ENCODE data around the gene SP3. TPM values are rescaled to one million over a fixed set of nuclear protein-coding genes. Genes with fewer than 3 reads are reported as not detected.

SP3 gene
- total and polyA plus RNA-seq, 2 experiments from 2014 or later = 24.1 to 110 TPM

DNA sequence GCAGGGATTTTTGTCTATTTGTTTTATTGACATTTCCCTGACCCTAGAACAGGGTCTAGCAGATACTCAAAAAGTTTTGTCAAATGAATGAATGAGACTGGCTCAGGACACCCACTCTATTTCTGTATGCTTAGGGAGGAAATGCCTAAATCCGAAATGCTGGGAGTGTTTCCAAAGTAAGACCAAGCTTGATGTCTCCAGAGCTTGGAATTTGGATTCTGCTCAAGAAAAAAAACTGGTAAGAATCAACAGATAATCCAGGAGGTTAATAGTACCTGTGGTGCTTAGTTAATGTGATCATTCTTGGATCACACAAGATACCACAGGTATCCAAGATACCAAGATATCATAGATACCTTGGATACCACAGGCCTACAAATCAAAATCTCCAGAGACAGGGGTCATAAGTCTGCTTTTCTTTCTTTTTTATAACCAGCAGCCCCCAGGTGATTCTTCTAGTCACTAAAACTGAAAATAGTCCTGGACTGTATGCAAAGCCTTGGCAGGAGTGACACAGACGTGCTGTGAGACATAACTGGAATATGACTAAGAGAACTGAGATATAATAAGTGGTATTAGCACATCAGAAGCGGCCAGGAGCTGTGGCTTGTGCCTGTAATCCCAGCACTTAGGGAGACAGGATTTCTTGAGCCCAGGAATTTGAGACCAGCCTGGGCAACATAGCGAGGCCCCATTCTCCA, 39.9 kb upstream of the SP3 start:
- no peak for TF ChIP-seq POLR2AphosphoS5 (IDR thresholded peaks at IDR 0.05; ENCODE audit: low read depth)
- Histone ChIP-seq H3K4me1 (ENCODE audit: insufficient read depth) (no peaks in the 10 kb centered on the region), H3K9me2 (ENCODE audit: insufficient read depth) (no peaks in the 10 kb centered on the region), H3K4me3 (no peak overlapping the region), H3F3A (replicated peaks; ENCODE audit: low read depth) (no peaks in the 10 kb centered on the region), H3K27me3 (ENCODE audit: insufficient read depth) (no peaks in the 10 kb centered on the region), H3K79me2 (replicated peaks; ENCODE audit: insufficient read depth) (no peaks in the 10 kb centered on the region), H3K27ac (ENCODE audit: low read depth) (no peak overlapping the region), H3K4me2 (no peak overlapping the region), H4K20me1 (replicated peaks; ENCODE audit: insufficient read depth) (no peaks in the 10 kb centered on the region), H3K36me3 (ENCODE audit: insufficient read depth) (no peaks in the 10 kb centered on the region), H2AFZ (0 out of 2 replicates have a peak overlapping the region, but pooled peaks have one; percentile 45)
- no peak for DNase-seq (ENCODE audit: low spot score)
- Mint-ChIP-seq H3K27ac (no peak overlapping the region), H3K4me3 (no peak overlapping the region), H3K4me1 (peaks cover 9% of the 10 kb centered on the region), H3K9me3 (no peaks in the 10 kb centered on the region), H3K27me3 (ENCODE audit: insufficient read depth, low read depth, poor library complexity) (no peaks in the 10 kb centered on the region), H3K36me3 (ENCODE audit: low read depth) (no peaks in the 10 kb centered on the region)
- no peak for ATAC-seq

DNA sequence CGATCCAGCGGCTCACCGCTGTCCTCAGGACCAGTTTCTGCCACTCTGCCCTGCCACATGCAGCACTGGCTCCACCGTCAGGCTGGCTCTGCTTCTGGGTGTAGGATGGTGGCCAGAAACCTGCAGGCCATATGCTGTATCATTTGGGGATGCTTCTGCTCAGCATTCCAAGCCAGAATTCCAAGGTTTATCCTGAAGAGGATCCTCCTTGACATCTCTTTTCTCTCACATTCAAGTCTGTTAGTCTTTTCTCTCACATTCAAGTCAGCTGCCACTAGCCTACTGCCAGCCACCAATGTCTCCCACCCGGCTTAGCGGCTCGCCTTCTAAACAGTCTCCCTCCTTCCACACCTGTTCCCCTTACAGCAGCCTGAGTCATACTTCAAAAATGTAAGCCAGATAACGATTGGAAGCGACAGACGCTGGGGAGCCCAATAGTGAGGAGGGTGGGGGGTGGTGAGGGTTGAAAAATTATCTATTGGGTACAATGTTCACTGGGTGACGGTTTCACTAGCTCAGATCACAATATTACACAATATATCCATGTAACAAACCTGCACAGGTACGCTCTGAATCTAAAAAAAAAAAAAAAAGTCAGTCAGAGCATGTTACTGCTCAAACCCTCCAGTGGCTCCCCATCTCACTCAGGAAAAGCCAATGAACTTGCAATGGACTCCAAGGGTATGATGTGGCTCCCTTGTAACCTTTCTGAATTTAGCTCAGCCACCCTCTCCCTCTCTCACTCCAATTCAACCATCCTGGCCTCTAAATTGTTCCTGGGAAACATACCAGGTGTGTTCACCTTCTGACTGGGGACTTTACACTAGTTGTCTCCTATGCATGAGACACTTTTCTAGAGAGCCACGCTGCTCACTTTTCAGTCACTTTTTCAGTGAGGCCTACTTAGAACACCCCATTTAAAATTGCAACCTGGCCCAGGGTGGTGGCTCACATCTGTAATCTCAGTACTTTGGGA, 38.8 kb upstream of the SP3 start:
- Histone ChIP-seq H3K4me3 (no peak overlapping the region), H3K36me3 (ENCODE audit: insufficient read depth) (no peaks in the 10 kb centered on the region), H3F3A (replicated peaks; ENCODE audit: low read depth) (no peaks in the 10 kb centered on the region), H4K20me1 (replicated peaks; ENCODE audit: insufficient read depth) (no peaks in the 10 kb centered on the region), H3K9me2 (ENCODE audit: insufficient read depth) (no peaks in the 10 kb centered on the region), H2AFZ (0 out of 2 replicates have a peak overlapping the region, but pooled peaks have one; percentile 40), H3K4me1 (ENCODE audit: insufficient read depth) (no peaks in the 10 kb centered on the region), H3K4me2 (no peak overlapping the region), H3K27ac (ENCODE audit: low read depth) (no peak overlapping the region), H3K27me3 (ENCODE audit: insufficient read depth) (no peaks in the 10 kb centered on the region), H3K79me2 (replicated peaks; ENCODE audit: insufficient read depth) (no peaks in the 10 kb centered on the region)
- H3K27me3 Mint-ChIP-seq (ENCODE audit: insufficient read depth, low read depth, poor library complexity) = no peaks in the 10 kb centered on the region
- H3K9me3 Mint-ChIP-seq = no peaks in the 10 kb centered on the region
- H3K4me1 Mint-ChIP-seq = peaks cover 9% of the 10 kb centered on the region
- no peak overlapping the region for H3K4me3 Mint-ChIP-seq
- TF ChIP-seq NANOG (IDR thresholded peaks at IDR 0.05; ENCODE audit: borderline replicate concordance) = no peak
- TF ChIP-seq, protein P1, sequence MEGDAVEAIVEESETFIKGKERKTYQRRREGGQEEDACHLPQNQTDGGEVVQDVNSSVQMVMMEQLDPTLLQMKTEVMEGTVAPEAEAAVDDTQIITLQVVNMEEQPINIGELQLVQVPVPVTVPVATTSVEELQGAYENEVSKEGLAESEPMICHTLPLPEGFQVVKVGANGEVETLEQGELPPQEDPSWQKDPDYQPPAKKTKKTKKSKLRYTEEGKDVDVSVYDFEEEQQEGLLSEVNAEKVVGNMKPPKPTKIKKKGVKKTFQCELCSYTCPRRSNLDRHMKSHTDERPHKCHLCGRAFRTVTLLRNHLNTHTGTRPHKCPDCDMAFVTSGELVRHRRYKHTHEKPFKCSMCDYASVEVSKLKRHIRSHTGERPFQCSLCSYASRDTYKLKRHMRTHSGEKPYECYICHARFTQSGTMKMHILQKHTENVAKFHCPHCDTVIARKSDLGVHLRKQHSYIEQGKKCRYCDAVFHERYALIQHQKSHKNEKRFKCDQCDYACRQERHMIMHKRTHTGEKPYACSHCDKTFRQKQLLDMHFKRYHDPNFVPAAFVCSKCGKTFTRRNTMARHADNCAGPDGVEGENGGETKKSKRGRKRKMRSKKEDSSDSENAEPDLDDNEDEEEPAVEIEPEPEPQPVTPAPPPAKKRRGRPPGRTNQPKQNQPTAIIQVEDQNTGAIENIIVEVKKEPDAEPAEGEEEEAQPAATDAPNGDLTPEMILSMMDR (conservative IDR thresholded peaks at IDR 0.05; ENCODE audit: low read depth in 2 of 2) = peak; percentile 19 to 76; a peak in 2 of 4 replicates
- H3K36me3 Mint-ChIP-seq (ENCODE audit: low read depth) = no peaks in the 10 kb centered on the region
- DNase-seq (ENCODE audit: low spot score) (peak; percentile 48), ATAC-seq (peak; percentile 90)
- H3K27ac Mint-ChIP-seq = no peak overlapping the region

DNA sequence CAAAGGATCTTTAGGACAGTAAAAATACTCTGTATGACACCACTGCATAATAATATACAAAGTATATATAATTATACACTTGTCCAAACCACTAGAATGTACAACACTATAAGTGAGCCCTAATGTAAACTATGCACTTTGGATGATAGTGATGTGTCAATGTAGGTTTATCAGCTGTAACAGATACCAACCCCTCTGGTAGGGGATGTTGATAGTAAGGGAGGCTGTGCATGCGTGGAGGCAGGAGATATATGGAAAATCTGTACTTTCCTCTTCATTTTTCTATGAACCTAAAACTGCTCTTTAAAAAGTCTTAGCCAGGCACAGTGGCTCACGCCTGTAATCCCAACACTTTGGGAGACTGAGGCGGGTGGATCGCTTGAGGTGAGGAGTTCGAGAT, 37.5 kb upstream of the SP3 start:
- Mint-ChIP-seq H3K9me3 (no peaks in the 10 kb centered on the region), H3K27me3 (ENCODE audit: insufficient read depth, low read depth, poor library complexity) (no peaks in the 10 kb centered on the region), H3K36me3 (ENCODE audit: low read depth) (no peaks in the 10 kb centered on the region), H3K27ac (no peak overlapping the region), H3K4me1 (peaks cover 3% of the 10 kb centered on the region), H3K4me3 (no peak overlapping the region)
- Histone ChIP-seq H2AFZ (no peak overlapping the region), H3K4me2 (no peak overlapping the region), H3K4me3 (no peak overlapping the region), H3K9me2 (ENCODE audit: insufficient read depth) (no peaks in the 10 kb centered on the region), H3K27me3 (ENCODE audit: insufficient read depth) (no peaks in the 10 kb centered on the region), H3K27ac (ENCODE audit: low read depth) (no peak overlapping the region), H3K36me3 (ENCODE audit: insufficient read depth) (no peaks in the 10 kb centered on the region), H3F3A (replicated peaks; ENCODE audit: low read depth) (no peaks in the 10 kb centered on the region), H3K4me1 (ENCODE audit: insufficient read depth) (no peaks in the 10 kb centered on the region), H3K79me2 (replicated peaks; ENCODE audit: insufficient read depth) (no peaks in the 10 kb centered on the region), H4K20me1 (replicated peaks; ENCODE audit: insufficient read depth) (no peaks in the 10 kb centered on the region)
- no peak for DNase-seq (ENCODE audit: low spot score)
- ATAC-seq = no peak
- TF ChIP-seq, protein P2, sequence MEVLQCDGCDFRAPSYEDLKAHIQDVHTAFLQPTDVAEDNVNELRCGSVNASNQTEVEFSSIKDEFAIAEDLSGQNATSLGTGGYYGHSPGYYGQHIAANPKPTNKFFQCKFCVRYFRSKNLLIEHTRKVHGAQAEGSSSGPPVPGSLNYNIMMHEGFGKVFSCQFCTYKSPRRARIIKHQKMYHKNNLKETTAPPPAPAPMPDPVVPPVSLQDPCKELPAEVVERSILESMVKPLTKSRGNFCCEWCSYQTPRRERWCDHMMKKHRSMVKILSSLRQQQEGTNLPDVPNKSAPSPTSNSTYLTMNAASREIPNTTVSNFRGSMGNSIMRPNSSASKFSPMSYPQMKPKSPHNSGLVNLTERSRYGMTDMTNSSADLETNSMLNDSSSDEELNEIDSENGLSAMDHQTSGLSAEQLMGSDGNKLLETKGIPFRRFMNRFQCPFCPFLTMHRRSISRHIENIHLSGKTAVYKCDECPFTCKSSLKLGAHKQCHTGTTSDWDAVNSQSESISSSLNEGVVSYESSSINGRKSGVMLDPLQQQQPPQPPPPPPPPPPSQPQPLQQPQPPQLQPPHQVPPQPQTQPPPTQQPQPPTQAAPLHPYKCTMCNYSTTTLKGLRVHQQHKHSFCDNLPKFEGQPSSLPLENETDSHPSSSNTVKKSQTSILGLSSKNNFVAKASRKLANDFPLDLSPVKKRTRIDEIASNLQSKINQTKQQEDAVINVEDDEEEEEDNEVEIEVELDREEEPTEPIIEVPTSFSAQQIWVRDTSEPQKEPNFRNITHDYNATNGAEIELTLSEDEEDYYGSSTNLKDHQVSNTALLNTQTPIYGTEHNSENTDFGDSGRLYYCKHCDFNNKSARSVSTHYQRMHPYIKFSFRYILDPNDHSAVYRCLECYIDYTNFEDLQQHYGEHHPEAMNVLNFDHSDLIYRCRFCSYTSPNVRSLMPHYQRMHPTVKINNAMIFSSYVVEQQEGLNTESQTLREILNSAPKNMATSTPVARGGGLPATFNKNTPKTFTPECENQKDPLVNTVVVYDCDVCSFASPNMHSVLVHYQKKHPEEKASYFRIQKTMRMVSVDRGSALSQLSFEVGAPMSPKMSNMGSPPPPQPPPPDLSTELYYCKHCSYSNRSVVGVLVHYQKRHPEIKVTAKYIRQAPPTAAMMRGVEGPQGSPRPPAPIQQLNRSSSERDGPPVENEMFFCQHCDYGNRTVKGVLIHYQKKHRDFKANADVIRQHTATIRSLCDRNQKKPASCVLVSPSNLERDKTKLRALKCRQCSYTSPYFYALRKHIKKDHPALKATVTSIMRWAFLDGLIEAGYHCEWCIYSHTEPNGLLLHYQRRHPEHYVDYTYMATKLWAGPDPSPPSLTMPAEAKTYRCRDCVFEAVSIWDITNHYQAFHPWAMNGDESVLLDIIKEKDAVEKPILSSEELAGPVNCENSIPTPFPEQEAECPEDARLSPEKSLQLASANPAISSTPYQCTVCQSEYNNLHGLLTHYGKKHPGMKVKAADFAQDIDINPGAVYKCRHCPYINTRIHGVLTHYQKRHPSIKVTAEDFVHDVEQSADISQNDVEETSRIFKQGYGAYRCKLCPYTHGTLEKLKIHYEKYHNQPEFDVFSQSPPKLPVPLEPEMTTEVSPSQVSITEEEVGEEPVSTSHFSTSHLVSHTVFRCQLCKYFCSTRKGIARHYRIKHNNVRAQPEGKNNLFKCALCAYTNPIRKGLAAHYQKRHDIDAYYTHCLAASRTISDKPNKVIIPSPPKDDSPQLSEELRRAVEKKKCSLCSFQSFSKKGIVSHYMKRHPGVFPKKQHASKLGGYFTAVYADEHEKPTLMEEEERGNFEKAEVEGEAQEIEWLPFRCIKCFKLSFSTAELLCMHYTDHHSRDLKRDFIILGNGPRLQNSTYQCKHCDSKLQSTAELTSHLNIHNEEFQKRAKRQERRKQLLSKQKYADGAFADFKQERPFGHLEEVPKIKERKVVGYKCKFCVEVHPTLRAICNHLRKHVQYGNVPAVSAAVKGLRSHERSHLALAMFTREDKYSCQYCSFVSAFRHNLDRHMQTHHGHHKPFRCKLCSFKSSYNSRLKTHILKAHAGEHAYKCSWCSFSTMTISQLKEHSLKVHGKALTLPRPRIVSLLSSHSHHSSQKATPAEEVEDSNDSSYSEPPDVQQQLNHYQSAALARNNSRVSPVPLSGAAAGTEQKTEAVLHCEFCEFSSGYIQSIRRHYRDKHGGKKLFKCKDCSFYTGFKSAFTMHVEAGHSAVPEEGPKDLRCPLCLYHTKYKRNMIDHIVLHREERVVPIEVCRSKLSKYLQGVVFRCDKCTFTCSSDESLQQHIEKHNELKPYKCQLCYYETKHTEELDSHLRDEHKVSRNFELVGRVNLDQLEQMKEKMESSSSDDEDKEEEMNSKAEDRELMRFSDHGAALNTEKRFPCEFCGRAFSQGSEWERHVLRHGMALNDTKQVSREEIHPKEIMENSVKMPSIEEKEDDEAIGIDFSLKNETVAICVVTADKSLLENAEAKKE (CRISPR knock-in tag; IDR thresholded peaks at IDR 0.05) = no peak
- TF ChIP-seq ZNF331 (CRISPR knock-in tag; IDR thresholded peaks at IDR 0.05; ENCODE audit: low read depth) (no peak), ZNF114 (CRISPR knock-in tag; IDR thresholded peaks at IDR 0.05) (no peak)

Measured in GM23338 (cell line).